NCI-H2196 treated with DMSO at 0.1 percent for 48 hours (cell line): ENCODE measurements around the gene SFXN3.
A peak's percentile ranks its signal among the peaks of the same experiment; 100 is the strongest.

Source experiments
- DNase-seq: peaks from one replicate; lab custom pipeline; 2025; ENCODE audit not compliant: unreplicated experiment; lab: John Stamatoyannopoulos, UW

SFXN3 gene

DNA sequence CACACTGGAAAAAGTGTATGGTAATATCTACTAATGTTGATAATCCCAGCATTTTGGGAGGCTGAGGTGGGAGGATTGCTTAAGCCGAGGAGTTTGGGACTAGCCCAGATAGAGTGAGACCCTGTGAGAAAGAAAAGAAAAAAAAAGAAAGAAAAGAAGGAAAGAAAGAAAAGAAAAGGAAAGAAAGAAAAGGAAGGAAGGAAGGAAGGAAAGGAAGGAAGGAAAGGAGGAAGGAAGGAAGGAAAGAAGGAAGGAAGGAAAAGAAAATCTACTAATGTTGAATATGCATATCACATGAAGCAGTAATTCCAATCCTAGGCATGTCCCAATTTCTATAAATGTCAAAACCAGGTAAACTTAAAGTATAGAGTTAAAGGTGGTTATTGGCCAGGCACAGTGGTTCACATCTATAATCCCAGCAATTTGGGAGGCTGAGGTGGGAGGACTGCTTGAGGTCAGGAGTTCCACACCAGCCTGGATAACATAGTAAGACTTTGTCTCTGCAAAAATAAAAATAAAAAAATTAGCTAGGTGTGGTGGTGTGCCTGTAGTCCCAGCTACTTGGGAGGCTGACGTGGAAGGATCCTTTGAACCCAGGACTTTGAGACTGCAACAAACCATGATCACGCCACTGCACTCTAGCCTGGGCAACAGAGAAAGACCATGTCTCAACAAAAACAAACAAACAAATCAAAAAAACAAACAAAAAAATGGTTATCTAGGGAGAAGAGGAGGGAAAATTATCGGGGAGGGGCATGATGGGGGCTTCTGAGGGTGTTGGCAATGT, 25.5 kb downstream of the SFXN3 start:
- no peak for DNase-seq

DNA sequence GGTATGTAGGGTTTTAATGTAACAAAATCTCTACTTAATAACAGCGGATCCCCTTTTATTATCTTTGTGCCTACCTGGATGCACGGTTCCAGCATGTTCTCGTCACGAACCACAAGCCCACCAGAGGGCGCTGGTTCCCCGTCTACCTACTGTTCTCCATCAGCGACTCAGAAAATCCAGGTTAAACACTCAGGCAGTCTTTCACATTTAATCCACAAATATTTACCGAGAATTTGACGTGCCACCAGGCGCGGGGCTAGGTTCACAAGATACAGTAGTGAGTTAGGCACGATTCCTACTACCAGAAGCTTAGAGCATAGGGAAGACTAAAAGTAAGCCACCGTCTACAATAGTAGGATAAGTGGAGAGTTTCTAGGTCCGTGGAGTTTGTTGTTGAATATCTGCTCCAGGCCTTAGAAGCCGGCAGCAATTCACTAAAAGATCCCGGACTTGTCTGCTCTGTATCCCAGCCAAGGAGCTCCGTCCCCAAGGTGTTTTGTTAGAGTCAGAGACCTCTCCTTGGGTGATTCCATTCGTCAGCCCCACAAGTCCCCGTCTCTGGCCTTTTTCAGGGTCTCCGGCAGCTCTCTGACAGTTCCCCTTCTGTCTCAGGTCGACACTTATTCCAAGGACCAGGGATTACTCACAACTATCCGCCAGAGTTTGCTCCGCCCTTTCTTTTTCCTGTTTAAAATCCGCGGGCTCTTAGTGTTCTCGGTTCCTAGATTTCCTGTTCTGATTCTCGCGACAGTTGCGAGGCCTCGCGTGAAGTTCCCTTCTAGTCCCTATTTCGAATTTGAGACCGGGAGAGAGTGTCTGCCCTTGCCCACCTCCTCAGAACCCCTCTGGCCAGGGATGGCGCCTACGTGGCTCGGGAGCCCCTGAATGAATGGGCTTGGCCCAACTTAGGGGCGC, 29.3 kb downstream of the SFXN3 start:
- DNase-seq, result peak; percentile 45

DNA sequence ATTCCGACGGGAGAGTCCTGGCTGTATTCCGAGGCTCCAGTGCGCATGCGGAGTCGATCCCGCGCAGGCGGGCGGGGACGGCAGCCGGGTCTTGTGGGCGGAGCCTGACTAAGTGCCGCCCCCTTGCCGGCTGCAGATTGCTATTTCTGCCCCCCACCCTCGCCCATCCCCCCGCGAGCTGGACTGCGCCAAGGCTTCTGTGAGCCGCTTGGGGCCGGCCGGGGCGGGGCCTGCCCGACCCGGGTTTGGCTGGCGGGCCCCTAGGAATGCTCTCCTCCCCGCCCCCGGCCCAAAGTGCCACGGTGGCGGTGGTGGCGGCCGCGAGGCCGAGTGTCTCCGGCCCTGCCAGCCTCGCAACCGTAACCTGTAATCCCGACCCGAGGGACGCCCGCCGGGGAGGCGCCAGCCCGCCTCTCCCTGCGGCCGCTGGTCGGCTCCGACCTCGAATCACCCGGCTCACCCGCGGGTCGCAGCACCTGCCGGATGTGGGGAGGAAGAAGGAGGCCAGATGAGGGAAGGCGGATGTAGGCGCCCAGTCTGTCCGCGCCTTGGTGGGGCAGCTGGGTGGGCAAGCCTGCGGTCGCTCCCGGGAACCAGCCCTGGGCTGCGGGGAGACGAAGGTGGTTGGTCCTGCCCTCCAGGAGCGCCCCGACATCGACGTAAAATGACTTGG, 30.1 kb downstream of the SFXN3 start:
- DNase-seq, result peak; percentile 45

DNA sequence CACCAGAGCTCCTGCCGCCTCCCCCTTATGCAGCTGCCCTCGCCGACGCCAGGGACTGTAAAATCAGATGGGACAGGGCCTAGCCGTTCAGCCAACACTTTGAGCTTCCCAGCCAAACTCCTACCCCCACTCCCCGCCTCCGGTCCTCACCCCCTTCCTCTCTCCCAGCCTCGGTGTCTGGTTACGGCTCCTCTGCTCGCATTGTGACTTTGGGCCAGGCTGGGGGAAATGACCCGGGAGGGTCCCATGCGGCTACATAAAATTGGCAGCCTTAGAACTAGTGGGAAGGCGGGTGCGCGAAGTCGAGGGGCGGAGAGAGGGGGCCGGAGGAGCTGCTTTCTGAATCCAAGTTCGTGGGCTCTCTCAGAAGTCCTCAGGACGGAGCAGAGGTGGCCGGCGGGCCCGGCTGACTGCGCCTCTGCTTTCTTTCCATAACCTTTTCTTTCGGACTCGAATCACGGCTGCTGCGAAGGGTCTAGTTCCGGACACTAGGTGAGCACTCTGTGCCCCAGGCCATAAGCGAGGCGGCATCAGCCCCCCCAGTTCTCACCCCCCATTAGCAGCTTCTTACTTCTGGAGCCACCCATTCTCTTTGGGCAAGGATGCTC, 30.7 kb downstream of the SFXN3 start, which contains the start of gene KAZALD1:
Gene KAZALD1 (plus strand): TSS at position 366 of the 608 bp plus-strand sequence. CDS start 604 bp downstream, outside the sequence.
- peak; percentile 7 for DNase-seq

DNA sequence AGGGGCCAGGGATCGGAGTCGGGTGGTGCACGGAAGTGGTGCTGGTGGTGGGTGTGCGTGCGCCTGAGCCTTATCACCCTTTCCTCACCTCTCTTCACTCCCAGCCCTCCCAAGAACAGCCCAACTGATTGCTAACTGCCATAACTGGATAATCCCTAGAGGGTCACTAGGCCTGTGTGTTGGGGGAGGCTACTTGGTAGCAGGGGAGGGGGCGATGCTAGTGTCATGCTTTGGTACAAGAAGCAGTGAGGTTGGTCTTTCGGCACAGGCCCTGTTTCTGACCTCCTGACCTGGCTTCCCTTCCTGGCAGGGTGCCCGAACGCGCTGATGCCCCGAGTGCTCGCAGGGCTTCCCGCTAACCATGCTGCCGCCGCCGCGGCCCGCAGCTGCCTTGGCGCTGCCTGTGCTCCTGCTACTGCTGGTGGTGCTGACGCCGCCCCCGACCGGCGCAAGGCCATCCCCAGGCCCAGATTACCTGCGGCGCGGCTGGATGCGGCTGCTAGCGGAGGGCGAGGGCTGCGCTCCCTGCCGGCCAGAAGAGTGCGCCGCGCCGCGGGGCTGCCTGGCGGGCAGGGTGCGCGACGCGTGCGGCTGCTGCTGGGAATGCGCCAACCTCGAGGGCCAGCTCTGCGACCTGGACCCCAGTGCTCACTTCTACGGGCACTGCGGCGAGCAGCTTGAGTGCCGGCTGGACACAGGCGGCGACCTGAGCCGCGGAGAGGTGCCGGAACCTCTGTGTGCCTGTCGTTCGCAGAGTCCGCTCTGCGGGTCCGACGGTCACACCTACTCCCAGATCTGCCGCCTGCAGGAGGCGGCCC, 31.4 kb downstream of the SFXN3 start:
- peak; percentile 11 for DNase-seq

DNA sequence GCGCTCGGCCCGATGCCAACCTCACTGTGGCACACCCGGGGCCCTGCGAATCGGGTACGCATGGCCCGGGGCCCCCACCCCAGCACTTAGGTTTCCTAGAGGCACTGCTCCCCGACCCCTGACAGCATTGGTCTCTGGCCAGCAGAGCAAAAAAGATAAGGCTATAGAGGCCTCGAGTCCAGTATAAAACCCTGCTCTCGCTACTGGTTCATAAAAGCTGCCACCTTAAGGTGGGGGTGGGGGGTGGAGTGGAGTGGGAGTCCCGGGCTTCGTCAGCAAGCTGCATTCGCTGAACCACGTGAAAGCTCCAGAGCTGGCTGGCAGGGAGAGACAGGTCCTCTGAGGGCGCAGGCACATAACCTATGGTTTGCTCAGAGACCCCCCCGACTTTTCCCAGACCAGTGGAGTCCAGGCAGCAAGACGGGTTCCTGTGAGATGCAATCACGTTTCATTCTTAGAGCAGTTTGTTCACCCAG, 32.1 kb downstream of the SFXN3 start:
- no peak for DNase-seq

DNA sequence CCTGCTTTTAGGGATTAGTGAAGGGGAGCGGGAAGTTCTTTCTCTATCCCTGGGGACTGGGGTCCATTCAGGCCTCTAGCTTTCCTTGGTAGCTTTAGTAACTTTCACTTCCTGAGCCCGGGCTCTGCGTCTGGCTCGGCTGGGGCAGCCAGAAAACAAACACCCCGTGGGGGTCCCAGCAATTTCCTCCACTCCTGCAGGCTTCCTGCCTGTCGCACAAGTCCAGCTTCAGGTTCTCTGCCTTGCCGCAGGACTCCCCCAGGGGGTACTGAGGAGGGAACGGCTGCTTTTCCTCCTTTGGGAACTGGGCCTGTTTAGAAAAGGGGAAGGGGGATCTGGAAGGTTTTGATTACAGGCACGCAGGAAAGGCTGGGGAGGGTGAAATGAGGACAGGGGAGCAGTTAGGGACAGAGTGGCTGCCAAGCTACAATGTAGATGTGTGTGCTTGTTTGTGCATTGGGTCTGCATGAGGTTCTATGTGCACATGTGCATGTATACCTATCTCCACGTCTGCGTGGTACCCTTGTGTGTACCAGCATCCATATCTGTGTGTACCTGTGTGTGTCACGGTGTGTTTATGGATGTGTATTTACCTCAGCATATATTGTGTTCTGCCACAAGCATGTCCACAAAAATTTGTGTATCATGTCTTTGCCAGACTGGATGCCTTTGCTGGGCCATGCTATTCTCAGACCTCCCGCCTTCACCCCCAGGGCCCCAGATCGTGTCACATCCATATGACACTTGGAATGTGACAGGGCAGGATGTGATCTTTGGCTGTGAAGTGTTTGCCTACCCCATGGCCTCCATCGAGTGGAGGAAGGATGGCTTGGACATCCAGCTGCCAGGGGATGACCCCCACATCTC, 32.7 kb downstream of the SFXN3 start:
- no peak for DNase-seq

DNA sequence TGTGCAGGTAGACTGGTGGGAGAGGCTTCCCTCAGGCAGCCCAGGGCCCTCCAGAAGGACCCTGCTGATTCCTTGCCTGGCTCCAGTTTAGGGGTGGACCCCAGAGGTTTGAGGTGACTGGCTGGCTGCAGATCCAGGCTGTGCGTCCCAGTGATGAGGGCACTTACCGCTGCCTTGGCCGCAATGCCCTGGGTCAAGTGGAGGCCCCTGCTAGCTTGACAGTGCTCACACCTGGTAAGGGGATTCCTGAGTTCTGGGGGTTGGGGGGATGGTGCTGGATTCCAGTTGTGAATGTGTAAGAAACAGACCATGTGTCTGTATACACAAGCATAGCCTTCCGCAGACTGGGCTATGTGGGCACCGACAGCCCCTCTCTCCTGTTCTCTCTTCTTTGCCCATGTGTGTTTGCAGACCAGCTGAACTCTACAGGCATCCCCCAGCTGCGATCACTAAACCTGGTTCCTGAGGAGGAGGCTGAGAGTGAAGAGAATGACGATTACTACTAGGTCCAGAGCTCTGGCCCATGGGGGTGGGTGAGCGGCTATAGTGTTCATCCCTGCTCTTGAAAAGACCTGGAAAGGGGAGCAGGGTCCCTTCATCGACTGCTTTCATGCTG, 33.5 kb downstream of the SFXN3 start:
- no peak for DNase-seq

DNA sequence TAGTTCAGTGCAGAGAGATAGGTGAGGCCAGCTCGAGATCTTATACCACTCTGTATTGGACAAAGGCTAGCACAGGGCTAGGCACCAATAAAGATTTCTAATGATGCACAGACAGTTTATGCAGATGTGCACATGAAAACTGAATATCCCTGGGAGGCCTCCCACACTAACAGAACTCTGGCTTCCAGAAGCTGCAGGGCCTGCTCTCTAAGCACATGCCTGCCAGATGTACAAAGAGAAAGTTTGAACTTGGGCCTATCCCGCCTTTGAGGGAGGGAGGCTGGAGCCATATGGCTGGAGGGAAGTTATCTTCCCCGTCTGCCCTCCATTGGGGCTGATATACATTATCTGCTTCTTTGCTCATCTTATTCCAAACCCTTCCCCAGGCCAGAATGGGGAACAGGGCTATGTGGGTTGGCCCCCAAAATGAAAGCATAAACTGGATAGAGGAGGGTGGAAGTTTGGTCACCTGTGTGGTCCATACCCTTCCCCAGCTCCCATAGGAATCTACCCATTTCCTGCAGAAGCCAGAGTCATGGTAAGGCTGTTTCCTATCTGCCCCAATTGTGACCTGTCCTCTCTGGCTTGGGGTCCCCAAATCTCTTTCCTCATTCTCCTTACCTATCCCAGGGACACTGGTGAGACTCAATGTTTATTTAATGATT, 34.6 kb downstream of the SFXN3 start:
- no peak for DNase-seq

DNA sequence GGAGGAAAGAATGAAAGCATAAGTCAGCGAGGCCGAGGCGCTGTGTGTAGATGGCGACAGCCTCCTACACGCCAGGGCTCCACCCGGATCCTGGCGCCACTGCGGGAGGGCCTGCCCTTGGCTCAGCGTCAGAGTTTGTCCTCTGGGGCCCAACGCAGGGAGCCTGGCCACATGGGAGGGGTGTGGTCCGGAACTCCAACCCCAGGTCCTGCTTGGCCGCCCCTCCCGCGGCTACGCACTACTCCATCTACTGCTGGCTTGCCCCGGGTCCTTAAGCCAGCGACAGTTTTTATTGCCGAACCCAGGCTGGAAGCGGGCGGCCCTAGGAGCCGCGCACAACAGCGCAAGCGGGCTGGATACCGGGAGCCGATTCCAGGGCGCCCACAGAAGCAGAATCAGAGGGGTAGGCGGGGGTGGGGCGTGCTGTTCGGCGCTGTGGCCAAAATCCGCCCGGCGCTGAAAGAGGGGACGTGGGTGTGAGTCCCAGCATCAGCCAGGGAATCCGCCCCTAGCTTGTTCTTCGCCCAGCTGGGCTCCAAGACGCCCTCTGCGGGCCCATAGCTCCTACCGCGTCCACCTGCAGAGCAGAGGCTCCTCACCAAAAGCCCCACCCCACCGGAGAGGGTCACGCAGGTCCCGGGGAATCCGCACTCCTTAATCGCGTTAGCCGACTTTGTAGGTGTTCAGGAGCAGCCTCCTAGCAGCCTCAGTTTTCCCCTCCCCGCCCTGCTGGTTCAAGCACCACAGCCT, 35.3 kb downstream of the SFXN3 start:
- peak; percentile 37 for DNase-seq

DNA sequence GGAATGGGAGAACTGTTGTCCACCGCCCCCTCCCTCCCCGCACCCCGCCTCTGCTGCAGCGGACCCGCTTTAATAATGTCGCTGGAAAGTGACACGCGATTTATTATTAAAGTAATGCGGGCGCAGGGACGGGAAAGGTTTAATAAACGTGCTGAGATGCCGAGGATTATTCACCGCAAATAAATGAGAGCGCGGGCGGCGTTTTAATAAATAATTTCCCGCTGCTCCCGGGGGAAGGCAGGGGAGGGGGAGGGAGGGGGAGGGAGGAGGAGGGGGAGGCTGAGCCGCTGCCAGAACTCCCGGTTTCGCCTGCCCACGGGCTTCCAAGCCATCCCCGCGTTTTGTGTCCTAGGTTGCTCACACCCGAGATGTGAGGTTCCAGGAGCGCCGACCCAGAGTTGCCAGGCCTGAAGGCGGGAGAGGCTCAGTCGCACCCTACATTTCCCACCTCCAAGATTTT, 35.9 kb downstream of the SFXN3 start:
- DNase-seq, result no peak

DNA sequence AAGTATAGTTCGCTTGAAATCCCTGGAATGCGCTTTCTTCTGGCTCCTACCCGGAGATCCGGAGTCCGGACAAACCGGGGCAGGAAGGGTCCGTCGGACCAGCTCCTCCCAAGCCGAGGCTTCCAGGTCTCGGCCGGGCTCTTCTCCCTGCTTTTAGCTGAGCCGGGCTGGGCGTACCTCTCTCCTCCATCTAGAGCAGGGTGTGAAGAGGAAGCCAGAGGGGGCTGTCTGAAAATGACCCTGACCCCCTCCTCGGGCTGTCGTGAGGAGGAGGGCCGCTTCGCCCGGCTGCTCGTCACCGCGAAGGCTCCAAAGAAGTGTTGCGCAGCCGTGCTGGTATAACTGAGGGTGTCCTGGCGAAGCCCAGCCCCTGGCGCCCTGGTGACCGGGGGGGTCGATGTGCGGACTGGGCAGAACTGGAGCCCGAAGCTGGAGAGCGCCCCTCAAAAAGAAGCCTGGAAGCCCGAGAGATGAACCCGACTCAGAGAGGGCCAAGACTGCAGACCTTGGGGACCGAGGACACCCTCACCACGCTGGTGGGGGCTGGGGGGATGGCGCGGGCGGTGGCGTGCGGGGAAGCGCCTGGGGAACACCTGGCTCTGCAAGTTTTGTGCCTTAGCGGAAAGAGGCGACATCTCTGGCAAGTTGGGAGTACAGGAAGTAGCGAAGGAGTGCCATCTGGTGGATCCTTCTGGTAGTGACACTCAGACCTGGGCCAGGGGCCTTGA, 36.5 kb downstream of the SFXN3 start:
- peak; percentile 59 for DNase-seq

DNA sequence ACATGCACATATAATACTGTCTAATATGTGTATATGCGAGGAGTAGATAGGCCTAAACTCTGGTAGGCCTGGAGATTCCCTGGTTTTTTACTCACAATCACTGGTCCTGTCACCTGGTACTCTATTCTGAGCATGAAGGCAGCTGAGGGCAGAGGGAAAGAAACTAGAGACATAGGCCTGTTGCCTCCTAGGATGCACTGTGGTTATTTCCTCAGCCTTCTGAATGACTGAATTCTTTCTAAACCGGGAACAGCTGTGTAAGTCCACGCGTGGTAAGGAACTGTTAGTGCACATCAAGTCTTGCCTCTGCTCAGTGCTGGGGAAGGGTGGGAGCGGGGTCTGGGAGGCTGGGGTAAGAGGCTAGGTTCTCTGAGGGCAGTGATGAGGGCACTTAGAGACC, 38.4 kb downstream of the SFXN3 start:
- DNase-seq, result no peak

DNA sequence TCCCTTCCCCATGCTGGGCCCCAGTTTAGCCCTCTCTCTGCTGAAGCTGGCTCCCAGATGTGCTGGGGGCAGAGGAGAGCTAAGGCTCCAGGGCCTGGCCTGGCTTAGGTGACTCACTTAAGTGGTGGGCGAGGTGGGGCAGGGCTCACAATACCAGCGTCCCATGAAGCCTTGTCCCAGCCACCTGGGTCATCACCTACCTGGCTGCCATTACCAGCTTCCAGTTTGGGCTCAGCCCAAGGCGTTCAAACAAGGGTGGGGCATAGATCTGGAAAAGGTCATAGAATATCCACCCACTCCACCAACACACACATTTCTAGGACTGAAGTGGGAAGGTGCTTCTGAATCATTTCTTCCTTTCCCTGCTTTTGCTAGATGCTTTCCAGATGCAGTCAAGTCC, 39.1 kb downstream of the SFXN3 start:
- no peak for DNase-seq

DNA sequence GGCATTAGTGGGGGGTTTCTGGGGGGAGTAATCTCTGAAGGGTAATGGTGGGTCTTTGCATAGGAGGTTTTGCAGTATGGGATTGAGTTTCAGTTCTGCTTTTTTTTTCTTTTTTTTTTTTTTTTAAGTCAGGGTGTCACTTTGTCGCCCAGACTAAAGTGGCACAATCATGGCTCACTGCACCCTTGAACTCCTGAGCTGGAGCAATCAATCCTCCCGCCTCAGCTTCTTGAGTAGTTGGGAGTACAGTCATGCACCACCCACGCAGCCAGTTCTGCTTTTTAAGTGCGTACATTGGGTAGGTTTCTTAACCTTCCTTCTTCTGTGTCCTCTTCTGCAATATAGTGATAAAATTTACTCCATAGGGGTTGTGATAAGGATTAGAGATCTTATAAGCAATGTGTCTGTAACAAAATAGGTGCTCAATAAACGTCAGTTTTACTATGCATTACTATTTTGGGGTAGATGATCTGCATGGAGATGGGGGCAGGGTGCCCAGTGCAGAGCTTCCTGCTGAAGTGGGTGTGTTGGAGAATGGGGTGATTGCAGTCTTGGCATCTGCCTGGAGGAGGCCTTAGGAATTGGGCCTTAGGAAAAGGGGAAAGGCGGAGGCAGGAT, 40.3 kb downstream of the SFXN3 start:
- DNase-seq, result no peak

DNA sequence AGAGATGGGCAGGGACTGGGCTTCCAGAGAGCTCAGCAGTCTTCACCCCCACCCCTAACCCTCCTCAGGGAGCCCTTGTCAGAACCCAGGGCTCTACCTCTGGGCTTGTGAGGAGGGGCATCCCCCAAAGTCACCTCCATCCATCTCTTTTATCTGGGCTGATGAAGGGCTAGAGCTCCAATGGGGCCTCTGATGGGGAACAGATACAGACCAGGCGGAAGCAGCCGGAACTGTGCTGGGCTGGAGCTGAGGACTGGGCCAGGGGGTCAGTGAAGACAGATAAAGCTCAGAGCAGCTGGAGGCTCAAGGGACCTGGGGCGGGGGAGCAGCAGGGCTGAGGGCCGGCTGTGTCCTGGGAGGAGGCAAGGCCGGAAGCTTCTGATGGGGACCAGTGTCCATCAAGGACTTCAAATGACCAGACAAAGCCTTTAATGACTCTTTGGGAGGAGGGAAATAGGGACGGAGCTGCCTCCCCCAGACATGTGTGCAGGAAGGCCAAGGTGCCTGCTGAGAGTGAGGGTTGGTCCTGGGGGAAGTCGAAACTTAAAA, 40.9 kb downstream of the SFXN3 start:
- DNase-seq, result no peak
